CD4-positive, alpha-beta T cell treated with Interleukin-1 beta for 1 hour (primary cell): Measurements from ENCODE around the gene ESR1.
"Not testable (repeated sequence)": the region's sequence is repeated elsewhere in the genome, so short reads cannot be mapped to it uniquely, and the experiment has no call there.

Source experiments
- DNase-seq, 2 donors: peaks; one replicate each; pipeline ENCODE4 v3.0.0-alpha.2; 2020 to 2022

ESR1 gene

GRCh38 chr6:152057832-152058498 is 250.5 kb downstream of the ESR1 start:
- no peak for DNase-seq

GRCh38 chr6:152059909-152060308 is 252.4 kb downstream of the ESR1 start:
- DNase-seq, result no peak

- no peak for DNase-seq
These were observed 255.0 kb downstream of the ESR1 start for GRCh38 chr6:152062476-152062875.

GRCh38 chr6:152063170-152063921 is 255.9 kb downstream of the ESR1 start:
- no peak for DNase-seq

- DNase-seq, result no peak
These were observed 261.3 kb downstream of the ESR1 start for GRCh38 chr6:152068622-152069261.

GRCh38 chr6:152070556-152070955 is 263.1 kb downstream of the ESR1 start:
- no peak for DNase-seq

GRCh38 chr6:152071318-152071717 is 263.8 kb downstream of the ESR1 start:
- DNase-seq, result no peak

GRCh38 chr6:152071843-152072242 is 264.4 kb downstream of the ESR1 start:
- DNase-seq, result no peak

- not testable (repeated sequence) for DNase-seq
These were observed 268.8 kb downstream of the ESR1 start for GRCh38 chr6:152076242-152076641.

GRCh38 chr6:152078001-152078400 is 270.5 kb downstream of the ESR1 start:
- DNase-seq, result no peak

GRCh38 chr6:152078804-152079203 is 271.3 kb downstream of the ESR1 start:
- no peak for DNase-seq

- DNase-seq, result no peak
These were observed 278.0 kb downstream of the ESR1 start for GRCh38 chr6:152085451-152085921.

- DNase-seq, result no peak
These were observed 278.9 kb downstream of the ESR1 start for GRCh38 chr6:152086223-152086873.

- DNase-seq, result no peak
These were observed 279.6 kb downstream of the ESR1 start for GRCh38 chr6:152087096-152087495.

GRCh38 chr6:152087701-152088100 is 280.2 kb downstream of the ESR1 start:
- no peak for DNase-seq

GRCh38 chr6:152089992-152090391 is 282.5 kb downstream of the ESR1 start:
- no peak for DNase-seq

GRCh38 chr6:152091201-152091600 is 283.7 kb downstream of the ESR1 start:
- DNase-seq, result no peak

- no peak for DNase-seq
These were observed 284.4 kb downstream of the ESR1 start for GRCh38 chr6:152091851-152092341.

GRCh38 chr6:152093711-152094110 is 286.2 kb downstream of the ESR1 start:
- DNase-seq, result no peak

GRCh38 chr6:152094276-152094675 is 286.8 kb downstream of the ESR1 start:
- no peak for DNase-seq

GRCh38 chr6:152094992-152095592 is 287.6 kb downstream of the ESR1 start:
- peak in 1 of 2 donors; percentile 76 for DNase-seq

GRCh38 chr6:152096863-152097496 is 289.5 kb downstream of the ESR1 start:
- DNase-seq, result no peak
